HL-60 (cell line): ENCODE data around the gene PTGR1.

Experiments used
- CTCF ChIP-seq: IDR thresholded peaks from one replicate; pipeline ENCODE4 v1.5.1; 2011; ENCODE audit warnings: low read length, control low read depth, inconsistent platforms; ENCODE audit not compliant: insufficient read depth
- POLR2AphosphoS5 ChIP-seq: IDR thresholded peaks from 2 replicates; pipeline ENCODE4 v1.6.1; 2012; ENCODE audit warnings: low read depth

- TF ChIP-seq CTCF (no peak), POLR2AphosphoS5 (no peak)
These were observed 14.1 kb upstream of the PTGR1 start for GRCh38 chr9:111613436-111614040.
